Ureter (tissue), 1 donor: ENCODE measurements around the gene TWSG1. TPM values are rescaled to one million over a fixed set of nuclear protein-coding genes. Genes with fewer than 3 reads are reported as not detected.
A peak's percentile ranks its signal among the peaks of the same experiment; 100 is the strongest.
"Not testable (repeated sequence)": the region's sequence is repeated elsewhere in the genome, so short reads cannot be mapped to it uniquely, and the experiment has no call there.

Source experiments
- DNase-seq: peaks from one replicate; pipeline ENCODE4 v3.0.0-alpha.2; 2020; ENCODE audit warnings: low spot score
- total RNA-seq: library from RNA; stranded (reverse); gene quantifications from one replicate; pipeline ENCODE4 v1.2.4, GENCODE V29; 2023
- donor health status: DM: yes; HTN: yes; CAD: no.

Gene TWSG1
- total RNA-seq, 1 donor from 2014 or later = 44.6 TPM

DNA sequence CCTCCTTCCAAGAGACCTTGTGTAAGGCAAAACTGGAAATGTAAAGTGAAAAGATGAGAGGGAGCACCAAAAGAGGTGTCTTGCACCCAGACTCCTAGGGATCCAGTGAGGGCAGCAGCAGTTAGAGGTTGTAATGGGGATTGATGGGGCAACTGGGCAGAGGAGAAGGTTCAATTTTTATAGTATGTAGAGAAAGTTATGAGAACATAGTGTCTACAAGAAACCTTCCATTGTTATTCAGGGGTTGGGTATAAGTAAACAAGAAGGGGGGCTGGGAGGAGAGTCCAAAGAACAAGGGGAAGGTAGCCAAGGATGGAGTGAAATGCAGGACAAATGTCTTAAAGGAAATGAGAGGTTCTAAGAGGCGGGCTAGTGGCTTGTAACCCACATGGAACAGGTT lies 89.1 kb downstream of the TWSG1 start:
- DNase-seq = not testable (repeated sequence)

DNA sequence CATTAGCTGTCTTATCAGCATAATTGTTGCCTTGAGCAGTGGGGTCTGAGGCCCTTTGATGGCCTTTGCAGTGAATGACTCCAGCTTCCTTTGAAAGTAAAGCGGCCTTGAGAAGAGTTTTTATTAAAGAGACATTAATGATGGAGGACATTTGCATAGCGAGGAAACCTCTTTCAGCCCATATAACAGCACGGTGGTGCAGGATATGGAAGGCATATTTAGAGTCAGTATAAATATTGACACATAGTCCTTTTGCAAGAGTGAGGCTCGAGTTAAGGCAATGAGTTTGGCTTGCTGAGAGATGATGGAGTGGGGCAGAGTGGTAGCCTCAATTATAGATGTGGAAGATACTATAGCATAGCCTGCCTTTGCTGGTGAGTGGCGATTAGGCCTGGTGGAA lies 89.7 kb downstream of the TWSG1 start:
- not testable (repeated sequence) for DNase-seq

DNA sequence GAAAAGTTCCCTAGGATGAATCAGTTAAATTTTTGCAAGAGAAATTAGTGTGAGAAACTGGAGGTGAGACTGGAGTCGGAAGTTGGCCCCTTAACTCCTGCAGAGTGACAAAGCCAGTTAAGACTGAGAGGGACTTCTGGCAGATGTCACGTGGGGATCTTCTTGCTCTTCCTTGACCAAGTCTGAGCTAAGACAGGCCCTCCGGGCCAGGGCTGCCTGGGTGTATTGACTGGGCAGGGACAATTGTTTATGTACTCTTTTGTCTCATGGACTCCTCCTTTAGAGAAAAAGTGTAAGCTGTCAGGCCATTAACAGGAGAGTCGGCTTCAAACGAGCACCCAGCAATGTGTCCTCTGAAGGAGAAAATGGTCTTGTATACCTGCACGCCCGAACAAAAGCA lies 92.2 kb downstream of the TWSG1 start:
- DNase-seq = no peak

DNA sequence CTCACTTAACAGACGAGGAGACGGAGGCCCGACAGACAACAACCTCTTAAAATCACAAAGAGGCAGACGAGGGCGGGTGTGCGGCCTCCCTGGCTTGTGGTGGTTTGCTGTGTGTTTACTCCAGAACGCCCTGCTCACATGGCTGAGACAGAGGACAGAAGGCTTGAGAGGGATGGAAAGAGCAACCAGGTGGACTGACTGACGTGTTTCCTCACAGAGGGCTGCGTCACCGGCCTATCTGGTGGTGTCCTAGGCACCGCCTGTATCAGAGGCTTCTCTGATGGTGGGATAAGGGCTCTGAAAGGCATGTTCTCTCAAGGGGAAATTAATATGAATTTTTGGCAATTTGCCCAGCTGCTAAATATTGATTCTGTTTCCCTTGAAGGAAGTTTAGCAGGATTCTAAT lies 93.7 kb downstream of the TWSG1 start:
- peak; percentile 68 for DNase-seq

DNA sequence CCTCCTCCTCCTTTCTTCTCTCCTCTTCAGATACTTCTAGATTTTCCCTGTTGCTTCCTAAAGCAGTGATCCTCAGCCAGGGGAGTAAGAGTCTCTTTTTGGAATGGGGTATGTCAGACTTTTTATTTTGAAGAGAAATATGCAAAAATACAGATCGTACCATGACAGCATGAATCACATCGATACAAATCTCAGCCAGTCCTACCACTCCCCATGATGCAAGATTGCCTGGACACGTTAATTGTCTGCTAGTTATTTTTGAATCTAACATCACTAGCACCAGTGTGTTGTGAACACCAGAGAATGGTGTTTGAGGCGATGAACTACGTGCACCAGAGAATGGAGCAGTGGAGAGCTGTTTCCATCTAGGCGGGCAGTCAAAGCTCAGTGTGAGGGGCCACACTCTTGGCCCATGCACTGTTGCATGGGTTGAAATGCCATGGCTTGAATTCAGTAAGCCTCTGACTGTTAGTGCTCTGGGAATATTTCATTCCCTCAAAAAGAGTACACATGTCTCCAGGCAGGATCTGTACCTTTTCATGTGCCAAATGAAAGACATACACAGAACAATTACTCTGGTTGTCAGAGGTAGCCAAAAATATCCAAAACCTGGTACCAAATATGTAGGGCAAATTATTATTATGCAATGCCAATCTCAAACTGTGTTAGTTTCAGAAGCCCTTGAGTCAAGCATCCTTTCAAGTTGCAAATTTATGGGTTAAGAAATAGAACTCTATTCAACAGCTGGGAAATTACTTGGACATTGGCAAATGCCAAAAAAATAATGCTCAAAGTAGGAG lies 94.5 kb downstream of the TWSG1 start:
- DNase-seq = no peak

DNA sequence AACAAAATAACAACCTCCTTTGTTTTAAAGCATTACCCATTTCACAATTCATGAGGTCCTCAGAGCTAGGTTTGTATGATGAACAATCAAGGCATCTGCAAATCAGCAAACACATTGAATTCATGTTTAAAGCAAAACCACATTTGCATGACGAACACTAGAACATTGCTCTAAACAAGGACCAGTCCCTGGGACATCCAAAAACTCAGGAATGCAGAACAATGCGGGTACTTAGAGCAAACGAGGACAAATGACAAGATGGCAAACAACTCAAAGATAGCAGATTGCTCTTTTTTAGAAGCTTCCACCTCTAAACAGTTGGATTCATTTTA lies 95.1 kb downstream of the TWSG1 start:
- no peak for DNase-seq

DNA sequence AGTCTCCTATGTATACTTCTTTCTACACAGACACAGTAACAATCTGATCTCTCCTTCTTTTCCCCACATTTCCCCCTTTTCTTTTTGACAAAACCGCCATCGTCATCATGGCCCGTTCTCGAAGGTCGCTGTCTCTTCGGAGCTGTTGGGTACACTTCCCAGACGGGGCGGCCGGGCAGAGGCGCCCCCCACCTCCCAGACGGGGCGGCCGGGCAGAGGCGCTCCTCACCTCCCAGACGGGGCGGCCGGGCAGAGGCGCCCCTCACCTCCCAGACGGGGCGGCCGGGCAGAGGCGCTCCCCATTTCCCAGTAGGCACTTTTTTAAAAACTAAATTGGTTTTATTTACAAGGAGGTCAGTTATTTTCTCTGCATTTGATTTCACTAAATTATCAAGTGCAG lies 95.7 kb downstream of the TWSG1 start:
- not testable (repeated sequence) for DNase-seq

DNA sequence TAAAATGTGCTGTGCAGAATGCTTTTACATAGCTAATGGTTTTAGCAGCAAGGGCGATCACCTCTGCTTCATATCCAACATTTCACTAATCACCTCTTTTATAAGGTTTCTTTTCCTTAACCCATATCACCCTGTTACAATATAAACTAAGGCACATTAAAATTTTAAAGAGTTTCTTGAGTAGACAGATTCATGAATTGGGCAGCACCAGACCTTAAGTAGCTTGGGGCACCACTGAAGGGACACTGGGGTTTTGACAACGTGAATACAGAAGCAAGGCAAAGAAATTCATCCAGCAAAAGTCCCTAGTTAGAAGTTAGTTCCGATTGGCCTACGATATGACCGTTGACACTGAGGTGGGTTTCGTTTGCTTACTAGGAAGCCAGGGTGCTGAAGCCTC lies 96.7 kb downstream of the TWSG1 start:
- no peak for DNase-seq

DNA sequence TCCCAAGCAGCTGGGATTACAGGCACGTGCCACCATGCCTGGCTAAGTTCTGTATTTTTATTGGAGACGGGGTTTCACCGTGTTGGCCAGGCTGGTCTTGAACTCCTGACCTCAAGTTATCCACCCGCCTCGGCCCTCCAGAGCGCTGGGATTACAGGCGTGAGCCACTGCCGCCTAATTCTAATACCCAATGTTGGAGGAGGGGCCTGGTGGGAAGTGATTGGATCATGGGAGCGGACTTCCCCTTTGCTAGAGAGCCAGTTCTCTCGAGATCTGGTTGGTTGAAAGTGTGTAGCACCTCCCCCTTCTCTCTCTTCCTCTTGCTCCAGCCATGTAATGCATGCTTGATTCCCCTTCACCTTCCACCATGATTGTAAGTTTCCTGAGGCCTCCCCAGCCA lies 98.5 kb downstream of the TWSG1 start:
- peak; percentile 33 for DNase-seq

DNA sequence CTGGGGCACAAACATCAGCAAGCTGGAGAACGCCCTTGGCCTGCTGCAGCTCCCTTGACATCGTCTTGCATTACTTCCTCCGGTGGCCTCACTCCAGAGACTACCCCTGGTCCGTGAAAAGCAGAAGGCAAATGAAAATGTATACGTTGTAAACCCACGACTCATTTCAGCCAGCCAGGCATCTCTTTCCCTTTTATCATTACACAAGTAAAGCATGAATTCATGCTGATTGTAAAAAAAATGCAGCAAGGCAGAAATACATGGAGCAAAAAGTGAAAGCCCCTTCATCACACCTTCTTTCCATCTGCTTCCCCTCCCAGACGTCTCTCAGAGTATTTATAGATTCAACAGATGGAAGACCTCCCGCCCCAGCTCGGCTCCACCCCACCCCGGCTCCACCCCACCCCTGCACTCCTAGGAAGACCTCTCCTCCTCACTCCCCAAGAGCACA lies 99.1 kb downstream of the TWSG1 start:
- no peak for DNase-seq

DNA sequence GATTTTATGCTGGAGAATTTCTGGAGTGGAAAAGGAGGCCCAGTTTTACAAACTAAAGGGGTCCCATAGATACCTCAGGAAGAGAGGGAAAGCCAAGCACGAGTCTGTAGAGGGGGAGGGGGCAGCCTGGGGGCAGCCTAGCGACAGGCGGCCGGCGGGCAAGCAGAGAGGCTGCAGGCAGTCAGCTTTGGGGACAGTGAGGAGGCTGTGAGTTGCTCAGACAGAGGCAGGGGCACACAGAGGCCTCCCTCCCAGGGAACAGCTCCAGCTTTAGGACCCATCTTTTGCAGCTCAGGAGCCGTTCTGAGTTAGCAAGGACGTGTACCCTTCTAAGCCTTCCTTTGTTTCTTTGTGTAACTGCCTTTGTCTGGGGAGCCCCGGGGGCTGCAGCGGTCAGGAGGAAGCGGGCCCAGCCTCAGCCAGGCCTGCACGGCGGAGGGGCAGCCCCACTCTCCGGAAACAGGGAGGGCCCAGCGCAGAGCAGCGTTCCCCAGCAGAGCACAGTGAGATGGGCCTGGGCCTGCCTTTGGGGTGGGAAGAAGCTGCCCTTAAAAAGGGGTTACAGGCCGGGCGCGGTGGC lies 99.6 kb downstream of the TWSG1 start:
- peak; percentile 23 for DNase-seq

DNA sequence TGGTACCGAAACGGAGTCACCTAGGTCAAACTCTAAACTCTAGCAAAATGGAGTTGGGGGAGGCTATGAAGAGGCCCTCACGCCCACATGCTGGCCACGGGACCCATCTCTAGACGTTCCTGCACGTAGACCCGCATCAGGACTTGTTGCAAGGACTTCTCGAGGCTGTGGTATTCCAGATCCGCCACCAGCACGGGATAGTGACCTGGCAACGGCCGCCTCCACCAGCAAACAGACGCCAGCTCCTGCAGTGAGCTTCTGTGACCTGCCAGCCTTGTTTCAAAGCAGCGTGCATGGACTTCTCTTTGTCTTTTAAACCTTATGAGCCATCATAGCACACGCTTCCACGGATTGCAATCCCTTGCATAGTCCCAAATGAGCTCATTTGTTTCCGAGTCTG lies 100.5 kb downstream of the TWSG1 start:
- no peak for DNase-seq

DNA sequence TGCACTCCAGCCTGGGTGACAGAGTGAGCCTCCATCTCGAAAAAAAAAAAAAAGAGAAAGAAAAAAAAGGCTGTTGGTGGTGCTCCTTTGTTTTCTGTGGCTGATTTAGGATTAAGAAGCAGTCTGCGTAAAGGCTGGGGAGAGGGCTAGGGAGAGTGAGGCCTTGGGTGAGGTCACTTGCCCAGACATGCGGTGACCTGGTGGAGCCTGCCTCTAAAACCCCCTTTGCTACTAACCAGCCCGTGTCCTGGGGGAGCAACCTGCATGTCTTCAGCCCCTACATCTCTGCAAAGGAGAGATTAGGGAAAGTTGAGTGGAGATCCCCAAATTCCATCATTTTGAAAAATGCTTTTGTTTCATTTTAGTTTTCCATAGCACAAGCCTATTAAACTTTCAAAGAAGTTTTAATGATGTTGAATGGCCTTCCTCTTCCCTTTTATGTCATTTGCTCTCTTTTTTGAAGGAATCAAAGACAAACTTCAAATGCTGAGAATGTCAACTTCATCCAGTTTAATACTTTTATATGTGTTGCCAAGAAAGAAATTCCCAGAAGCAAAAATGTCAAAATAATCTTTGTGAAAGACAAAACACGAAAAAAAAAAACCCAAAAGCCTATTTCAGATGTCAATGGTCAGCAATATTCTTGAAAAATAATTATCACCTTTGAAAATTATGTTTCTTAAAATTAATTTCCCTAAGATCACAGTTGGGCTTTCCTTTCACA lies 101.8 kb downstream of the TWSG1 start:
- no peak for DNase-seq

DNA sequence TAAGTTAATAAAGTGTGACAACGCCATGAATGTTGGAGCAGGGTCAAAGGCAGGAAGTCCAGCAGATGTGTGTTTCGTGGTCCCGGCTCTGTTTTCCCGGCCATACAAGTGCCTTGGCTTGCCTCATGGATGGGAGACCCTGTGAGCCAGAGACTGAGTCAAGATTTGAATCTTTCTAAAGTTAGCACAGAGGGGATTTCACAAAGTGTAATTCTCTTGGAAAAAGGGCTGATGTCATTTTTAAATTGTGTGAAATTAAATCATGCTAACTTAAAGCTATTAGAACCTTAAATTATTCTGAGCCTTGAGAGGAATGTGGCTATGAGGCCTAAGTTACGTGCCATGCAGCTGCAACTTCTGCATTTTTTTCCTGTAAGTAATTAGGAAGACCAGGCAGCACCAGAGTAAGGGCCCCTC lies 102.5 kb downstream of the TWSG1 start:
- no peak for DNase-seq

DNA sequence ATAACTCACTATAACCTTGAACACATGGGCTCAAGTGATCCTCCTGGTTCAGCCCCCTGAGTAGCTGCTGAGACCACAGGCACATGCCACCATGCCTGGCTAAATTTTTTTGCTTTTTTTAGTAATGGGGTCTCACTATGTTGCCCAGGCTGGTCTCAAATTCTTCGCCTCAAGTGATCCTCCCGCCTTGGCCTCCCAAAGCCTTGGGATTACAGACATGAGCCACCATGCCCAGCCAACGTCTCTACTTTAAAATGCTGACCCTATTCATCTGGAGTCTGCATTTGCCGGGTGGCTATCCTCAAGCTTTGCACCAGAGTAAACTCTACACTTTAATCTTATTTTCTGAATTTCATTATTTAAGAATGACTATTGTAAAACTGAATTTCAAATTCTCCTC lies 103.1 kb downstream of the TWSG1 start:
- no peak for DNase-seq

DNA sequence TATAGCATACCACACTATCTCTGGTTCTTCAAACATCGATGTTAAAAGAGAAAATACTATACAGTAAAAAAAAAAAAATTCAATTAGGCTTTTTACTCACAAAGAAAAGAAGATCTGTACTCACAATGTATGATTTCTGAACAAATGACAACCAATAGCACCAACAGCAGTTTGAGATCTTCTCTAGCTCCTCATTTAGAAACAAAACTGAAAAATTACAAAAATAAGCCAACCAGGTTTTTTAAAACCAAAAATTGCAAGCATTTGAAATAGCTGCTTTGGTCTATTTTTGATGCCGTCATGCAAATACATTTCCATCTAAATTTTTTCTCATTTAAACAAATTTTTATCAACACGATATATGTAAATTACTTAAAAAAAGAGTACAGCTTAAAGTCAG lies 106.5 kb downstream of the TWSG1 start:
- DNase-seq = no peak

DNA sequence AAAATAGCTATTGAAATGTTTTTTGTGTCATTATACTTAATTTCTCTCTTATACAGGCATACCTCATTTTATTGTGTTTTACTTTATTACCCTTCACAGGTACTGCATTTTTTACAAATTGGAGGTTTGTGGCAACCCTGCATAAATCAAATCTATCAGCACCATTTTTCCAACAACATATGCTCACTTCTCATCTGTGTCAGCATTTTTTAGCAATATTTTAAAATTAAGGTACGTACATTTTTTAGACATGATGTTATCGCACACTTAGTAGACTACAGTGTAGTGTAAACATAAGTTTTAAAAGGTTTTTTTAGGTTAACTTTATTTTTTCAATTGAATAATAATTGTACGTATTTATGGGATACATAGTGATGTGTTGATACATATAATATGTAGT lies 110.0 kb downstream of the TWSG1 start:
- DNase-seq = no peak

DNA sequence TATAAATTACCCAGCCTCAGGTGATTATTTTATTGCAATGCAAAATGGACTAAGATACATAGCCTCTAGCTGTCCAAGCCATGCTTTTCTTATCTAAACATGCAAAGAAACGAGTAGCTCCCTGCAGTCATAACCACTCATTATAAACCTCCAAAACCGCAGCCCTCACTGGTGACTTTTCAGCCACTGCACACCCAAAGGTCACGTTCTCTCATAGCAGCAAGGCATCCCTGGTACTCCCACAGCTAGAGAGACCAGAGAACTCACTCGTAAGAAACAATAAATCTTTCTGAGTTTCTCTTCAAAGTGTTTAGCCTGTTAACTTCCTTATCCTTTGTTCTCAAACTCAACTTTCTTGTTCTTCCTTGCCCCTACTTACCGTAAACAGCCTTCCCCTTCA lies 112.3 kb downstream of the TWSG1 start:
- no peak for DNase-seq

DNA sequence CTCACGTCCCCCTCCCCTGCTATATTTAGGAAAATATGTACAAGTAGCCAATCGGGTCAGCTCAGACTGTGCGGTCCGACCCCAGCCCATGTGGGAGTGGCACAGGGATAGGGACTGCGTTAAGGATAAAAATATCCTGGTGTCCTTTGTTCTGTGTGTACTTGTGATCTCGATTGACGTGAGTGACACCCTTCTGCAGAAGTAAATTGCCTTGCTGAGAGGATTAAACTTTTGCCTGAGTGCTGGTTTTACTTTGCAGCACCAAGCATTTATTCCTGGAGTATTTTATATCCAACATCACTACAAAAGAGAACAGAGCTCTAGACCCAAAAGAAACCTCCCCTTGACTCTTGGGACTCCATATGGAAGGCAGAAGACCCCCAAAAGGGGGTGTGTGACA lies 112.8 kb downstream of the TWSG1 start:
- no peak for DNase-seq

DNA sequence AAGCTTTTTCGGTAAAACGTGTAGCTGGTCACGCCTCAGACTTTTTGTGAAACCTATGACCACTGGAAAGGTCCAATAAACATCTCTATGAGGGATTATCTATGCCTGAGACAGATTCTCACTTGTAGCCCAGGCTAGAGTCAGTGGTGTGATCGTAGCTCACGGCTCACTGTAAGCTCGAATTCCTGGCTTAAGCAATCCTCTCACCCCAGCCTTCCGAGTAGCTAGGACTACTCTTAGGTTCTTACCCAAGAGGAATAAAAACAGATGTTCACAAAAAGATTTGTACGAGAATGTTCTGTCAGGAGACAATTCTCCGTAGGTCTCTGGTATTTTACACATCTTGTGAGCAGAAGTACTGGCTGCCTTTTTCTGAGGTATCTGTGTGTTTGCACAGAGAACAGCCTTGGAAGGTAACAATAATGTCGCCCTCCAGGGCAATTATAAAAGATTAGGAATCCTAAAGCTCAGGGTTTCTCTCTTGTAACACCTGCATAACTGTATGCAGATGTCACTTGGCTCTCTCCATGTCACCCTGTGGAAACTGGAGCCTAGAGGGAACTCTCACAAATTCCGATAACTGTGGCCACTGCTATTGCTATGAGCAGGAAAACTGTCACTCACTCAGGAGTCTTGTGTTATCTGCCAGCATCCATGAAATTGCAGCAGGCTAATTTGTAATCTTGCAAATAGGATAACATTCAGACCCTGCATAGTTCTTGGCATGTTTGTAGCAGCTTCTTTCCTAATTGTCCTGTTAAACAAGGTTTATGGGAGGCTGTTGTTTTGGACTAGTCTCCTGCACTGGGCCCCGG lies 115.2 kb downstream of the TWSG1 start:
- no peak for DNase-seq

DNA sequence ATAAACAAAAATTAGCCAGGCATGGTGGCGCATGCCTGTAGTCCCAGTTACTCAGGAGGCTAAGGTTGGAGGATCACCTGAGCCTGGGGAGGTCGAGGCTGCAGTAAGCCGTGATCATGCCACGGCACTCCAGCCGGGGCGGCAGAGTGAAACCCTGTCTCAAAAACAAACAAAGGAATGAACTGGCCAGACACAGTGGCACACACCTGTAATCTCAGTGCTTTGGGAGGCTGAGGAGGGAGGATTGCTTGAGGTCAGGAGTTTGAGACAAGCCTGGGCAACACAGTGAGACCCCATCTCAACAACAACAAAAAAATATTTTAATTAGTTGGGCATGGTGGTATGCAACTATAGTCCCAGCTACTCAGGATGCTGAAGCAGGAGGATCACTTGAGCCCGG lies 116.3 kb downstream of the TWSG1 start:
- DNase-seq = not testable (repeated sequence)
